A673 (cell line): ENCODE measurements around the gene CPED1.
"Not testable (repeated sequence)": the region's sequence is repeated elsewhere in the genome, so short reads cannot be mapped to it uniquely, and the experiment has no call there.

Experiments used
- EZH2 ChIP-seq: fragments of 200-600 bp; sonication (generic); IDR thresholded peaks from 2 replicates; pipeline ENCODE4 v1.6.1; 2017; ENCODE audit warnings: borderline replicate concordance, low read depth, mild to moderate bottlenecking, mixed read lengths, antibody characterized with exemption, low read length; ENCODE audit not compliant: poor library complexity, severe bottlenecking
- TF ChIP-seq, protein P1 (sequence below): fragments of 300-800, 200-600 bp; sonication (generic); conservative IDR thresholded peaks from 2 replicates; pipeline ENCODE4 v1.5.1; 2017; ENCODE audit warnings: low read depth, mild to moderate bottlenecking, antibody characterized with exemption, low read length, moderate library complexity, mixed read lengths

DNA sequence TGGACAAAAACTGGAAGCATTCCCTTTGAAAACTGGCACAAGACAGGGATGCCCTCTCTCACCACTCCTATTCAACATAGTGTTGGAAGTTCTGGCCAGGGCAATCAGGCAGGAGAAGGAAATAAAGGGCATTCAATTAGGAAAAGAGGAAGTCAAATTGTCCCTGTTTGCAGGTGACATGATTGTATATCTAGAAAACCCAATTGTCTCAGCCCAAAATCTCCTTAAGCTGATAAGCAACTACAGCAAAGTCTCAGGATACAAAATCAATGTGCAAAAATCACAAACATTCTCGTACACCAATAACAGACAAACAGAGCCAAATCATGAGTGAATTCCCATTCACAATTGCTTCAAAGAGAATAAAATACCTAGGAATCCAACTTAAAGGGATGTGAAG lies 262.9 kb downstream of the CPED1 start:
- TF ChIP-seq, protein P1, sequence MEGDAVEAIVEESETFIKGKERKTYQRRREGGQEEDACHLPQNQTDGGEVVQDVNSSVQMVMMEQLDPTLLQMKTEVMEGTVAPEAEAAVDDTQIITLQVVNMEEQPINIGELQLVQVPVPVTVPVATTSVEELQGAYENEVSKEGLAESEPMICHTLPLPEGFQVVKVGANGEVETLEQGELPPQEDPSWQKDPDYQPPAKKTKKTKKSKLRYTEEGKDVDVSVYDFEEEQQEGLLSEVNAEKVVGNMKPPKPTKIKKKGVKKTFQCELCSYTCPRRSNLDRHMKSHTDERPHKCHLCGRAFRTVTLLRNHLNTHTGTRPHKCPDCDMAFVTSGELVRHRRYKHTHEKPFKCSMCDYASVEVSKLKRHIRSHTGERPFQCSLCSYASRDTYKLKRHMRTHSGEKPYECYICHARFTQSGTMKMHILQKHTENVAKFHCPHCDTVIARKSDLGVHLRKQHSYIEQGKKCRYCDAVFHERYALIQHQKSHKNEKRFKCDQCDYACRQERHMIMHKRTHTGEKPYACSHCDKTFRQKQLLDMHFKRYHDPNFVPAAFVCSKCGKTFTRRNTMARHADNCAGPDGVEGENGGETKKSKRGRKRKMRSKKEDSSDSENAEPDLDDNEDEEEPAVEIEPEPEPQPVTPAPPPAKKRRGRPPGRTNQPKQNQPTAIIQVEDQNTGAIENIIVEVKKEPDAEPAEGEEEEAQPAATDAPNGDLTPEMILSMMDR, result not testable (repeated sequence)
- TF ChIP-seq EZH2, result not testable (repeated sequence)
